ENCODE measurements around the gene AHDC1.

The AHDC1 gene

DNA sequence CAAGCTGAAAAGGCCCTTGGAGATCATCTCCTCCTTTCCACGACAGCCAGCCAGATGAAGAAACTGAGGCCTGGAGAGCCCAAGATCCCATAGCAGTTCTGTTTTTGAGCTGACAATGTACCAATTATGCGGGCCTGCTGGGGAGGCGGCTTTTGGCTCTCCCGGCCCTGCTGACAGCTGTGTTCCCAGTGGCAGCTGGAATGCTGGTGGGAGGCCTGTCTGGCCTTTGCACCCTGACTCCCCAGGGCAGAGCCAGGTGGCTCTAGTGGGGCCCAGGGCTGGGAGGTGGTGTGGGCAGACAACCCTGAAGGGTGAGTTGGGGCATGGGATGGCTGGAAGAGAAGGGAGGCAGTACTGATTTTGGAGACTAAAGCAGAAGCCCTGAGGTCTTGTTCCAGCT lies 83.3 kb downstream of the AHDC1 start:
- Mint-ChIP-seq H3K36me3 (no peaks in the 10 kb centered on the region), H3K9me3 (no peaks in the 10 kb centered on the region), H3K4me3 (peak overlapping the region; percentile 89), H3K4me1 (peaks cover 71% of the 10 kb centered on the region), H3K27ac (peak overlapping the region; percentile 97), H3K27me3 (no peaks in the 10 kb centered on the region)

- H3K36me3 Mint-ChIP-seq = no peaks in the 10 kb centered on the region
- peak overlapping the region; percentile 81 for H3K27ac Mint-ChIP-seq
- H3K4me1 Mint-ChIP-seq = peaks cover 63% of the 10 kb centered on the region
- no peaks in the 10 kb centered on the region for H3K9me3 Mint-ChIP-seq
- no peaks in the 10 kb centered on the region for H3K27me3 Mint-ChIP-seq
- no peak overlapping the region for H3K4me3 Mint-ChIP-seq
These were observed 84.3 kb downstream of the AHDC1 start for GRCh38 chr1:27519331-27520258.

GRCh38 chr1:27518808-27519207 lies 85.1 kb downstream of the AHDC1 start:
- H3K27ac Mint-ChIP-seq = no peak overlapping the region
- H3K4me3 Mint-ChIP-seq = no peak overlapping the region
- H3K4me1 Mint-ChIP-seq = peaks cover 55% of the 10 kb centered on the region
- H3K36me3 Mint-ChIP-seq = no peaks in the 10 kb centered on the region
- no peaks in the 10 kb centered on the region for H3K27me3 Mint-ChIP-seq
- no peaks in the 10 kb centered on the region for H3K9me3 Mint-ChIP-seq

GRCh38 chr1:27517907-27518718 lies 85.8 kb downstream of the AHDC1 start:
- peaks cover 50% of the 10 kb centered on the region for H3K4me1 Mint-ChIP-seq
- H3K36me3 Mint-ChIP-seq = no peaks in the 10 kb centered on the region
- no peak overlapping the region for H3K4me3 Mint-ChIP-seq
- no peaks in the 10 kb centered on the region for H3K27me3 Mint-ChIP-seq
- peak overlapping the region; percentile 44 for H3K27ac Mint-ChIP-seq
- H3K9me3 Mint-ChIP-seq = no peaks in the 10 kb centered on the region

- H3K4me1 Mint-ChIP-seq = peaks cover 42% of the 10 kb centered on the region
These were observed 86.6 kb downstream of the AHDC1 start for GRCh38 chr1:27517301-27517700.

GRCh38 chr1:27515626-27516025 lies 88.3 kb downstream of the AHDC1 start:
- no peaks in the 10 kb centered on the region for H3K27me3 Mint-ChIP-seq
- H3K27ac Mint-ChIP-seq = no peak overlapping the region
- H3K9me3 Mint-ChIP-seq = no peaks in the 10 kb centered on the region
- peaks cover 25% of the 10 kb centered on the region for H3K4me1 Mint-ChIP-seq
- H3K4me3 Mint-ChIP-seq = no peak overlapping the region
- H3K36me3 Mint-ChIP-seq = no peaks in the 10 kb centered on the region

More at GRCh38 chr1:27517301-27517700, 86.6 kb downstream of the AHDC1 start:
- Mint-ChIP-seq H3K9me3 (no peaks in the 10 kb centered on the region), H3K27me3 (no peaks in the 10 kb centered on the region), H3K4me3 (no peak overlapping the region), H3K27ac (peak overlapping the region; percentile 63), H3K36me3 (no peaks in the 10 kb centered on the region)

- no peaks in the 10 kb centered on the region for H3K36me3 Mint-ChIP-seq
- H3K27me3 Mint-ChIP-seq = no peaks in the 10 kb centered on the region
- peak overlapping the region; percentile 57 for H3K27ac Mint-ChIP-seq
- H3K9me3 Mint-ChIP-seq = no peaks in the 10 kb centered on the region
- no peak overlapping the region for H3K4me3 Mint-ChIP-seq
- peaks cover 16% of the 10 kb centered on the region for H3K4me1 Mint-ChIP-seq
These were observed 90.0 kb downstream of the AHDC1 start for GRCh38 chr1:27513958-27514357.

GRCh38 chr1:27513528-27513927 lies 90.4 kb downstream of the AHDC1 start:
- no peak overlapping the region for H3K4me3 Mint-ChIP-seq
- no peaks in the 10 kb centered on the region for H3K36me3 Mint-ChIP-seq
- H3K4me1 Mint-ChIP-seq = peaks cover 12% of the 10 kb centered on the region
- H3K27me3 Mint-ChIP-seq = no peaks in the 10 kb centered on the region
- H3K27ac Mint-ChIP-seq = peak overlapping the region; percentile 57
- H3K9me3 Mint-ChIP-seq = no peaks in the 10 kb centered on the region

DNA sequence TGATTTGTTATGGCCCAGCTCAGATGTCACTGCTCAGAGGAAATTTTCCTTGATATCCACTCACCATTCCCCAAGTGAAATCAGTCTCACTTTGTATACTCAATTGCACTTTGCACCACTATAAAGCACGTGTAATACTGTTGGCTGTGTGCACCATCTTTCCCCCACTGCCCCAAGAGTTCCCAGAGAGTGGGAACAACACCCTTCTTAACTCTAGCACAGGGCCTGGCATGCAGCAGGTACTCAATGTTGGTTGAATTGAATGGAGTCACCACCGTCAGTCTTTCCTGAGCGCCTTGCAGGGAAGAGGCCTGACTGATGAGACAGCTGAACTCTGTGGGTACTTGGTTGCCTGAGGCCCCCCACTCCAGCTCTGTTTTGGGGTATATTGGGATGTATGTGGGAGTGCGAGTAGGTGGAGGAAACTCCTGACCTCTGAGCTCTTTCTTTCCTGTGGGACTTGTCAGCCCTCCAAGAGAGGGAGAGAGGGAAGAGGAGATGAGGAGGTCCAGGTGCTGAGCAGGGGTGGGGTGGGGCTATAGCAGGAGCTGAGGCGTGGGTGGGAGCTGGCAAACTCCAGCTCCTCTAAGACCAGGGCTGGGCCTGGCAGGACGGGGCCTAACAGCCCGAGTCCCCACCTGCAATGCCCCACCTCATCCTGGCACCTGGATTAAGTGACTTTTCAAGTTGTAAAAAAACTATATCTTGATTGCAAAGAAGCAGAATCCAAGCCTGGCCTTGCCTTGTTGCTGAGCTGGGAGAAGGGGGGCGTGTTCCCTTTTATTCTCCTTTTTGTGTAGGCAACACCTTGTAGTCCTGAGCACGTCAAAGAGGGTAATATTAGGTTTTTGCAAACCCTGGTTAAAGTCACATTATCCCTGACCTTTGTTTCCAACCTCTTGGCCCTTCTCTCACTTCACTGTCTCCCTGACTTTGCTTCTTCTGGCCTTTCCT lies 94.5 kb downstream of the AHDC1 start:
- H3K9me3 Mint-ChIP-seq = no peaks in the 10 kb centered on the region
- H3K27me3 Mint-ChIP-seq = no peaks in the 10 kb centered on the region
- no peak overlapping the region for H3K4me3 Mint-ChIP-seq
- no peaks in the 10 kb centered on the region for H3K36me3 Mint-ChIP-seq
- H3K27ac Mint-ChIP-seq = no peak overlapping the region
- H3K4me1 Mint-ChIP-seq = no peaks in the 10 kb centered on the region

- Mint-ChIP-seq H3K36me3 (no peaks in the 10 kb centered on the region), H3K27me3 (no peaks in the 10 kb centered on the region), H3K4me3 (no peak overlapping the region), H3K27ac (no peak overlapping the region), H3K4me1 (no peaks in the 10 kb centered on the region), H3K9me3 (no peaks in the 10 kb centered on the region)
These were observed 95.8 kb downstream of the AHDC1 start for GRCh38 chr1:27507960-27508665.

DNA sequence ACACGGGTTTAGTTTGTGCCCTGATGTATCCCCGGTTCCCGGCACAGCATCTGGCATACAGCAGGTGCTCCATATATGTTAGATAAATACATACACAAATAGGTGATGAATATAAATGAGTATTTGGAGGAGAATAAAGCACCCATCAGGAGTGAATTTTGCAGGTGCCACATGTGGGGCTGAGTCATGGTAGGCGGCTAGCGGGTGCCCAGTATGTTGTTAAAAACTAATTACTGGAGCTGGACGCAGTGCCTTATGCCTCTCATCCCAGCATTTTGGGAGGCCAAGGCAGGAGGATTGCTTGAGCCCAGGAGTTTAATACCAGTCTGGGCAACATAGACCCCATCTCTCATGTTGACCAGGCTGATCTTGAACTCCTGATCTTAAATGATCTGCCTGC lies 97.2 kb downstream of the AHDC1 start:
- H3K27ac Mint-ChIP-seq = no peak overlapping the region
- no peaks in the 10 kb centered on the region for H3K36me3 Mint-ChIP-seq
- H3K27me3 Mint-ChIP-seq = no peaks in the 10 kb centered on the region
- H3K4me3 Mint-ChIP-seq = no peak overlapping the region
- H3K9me3 Mint-ChIP-seq = no peaks in the 10 kb centered on the region
- H3K4me1 Mint-ChIP-seq = no peaks in the 10 kb centered on the region

GRCh38 chr1:27505420-27505680 lies 98.6 kb downstream of the AHDC1 start:
- no peaks in the 10 kb centered on the region for H3K27me3 Mint-ChIP-seq
- H3K27ac Mint-ChIP-seq = no peak overlapping the region
- no peaks in the 10 kb centered on the region for H3K4me1 Mint-ChIP-seq
- no peak overlapping the region for H3K4me3 Mint-ChIP-seq
- H3K9me3 Mint-ChIP-seq = no peaks in the 10 kb centered on the region
- no peaks in the 10 kb centered on the region for H3K36me3 Mint-ChIP-seq

GRCh38 chr1:27504588-27505419 lies 99.1 kb downstream of the AHDC1 start:
- no peaks in the 10 kb centered on the region for H3K27me3 Mint-ChIP-seq
- no peaks in the 10 kb centered on the region for H3K4me1 Mint-ChIP-seq
- no peak overlapping the region for H3K27ac Mint-ChIP-seq
- H3K4me3 Mint-ChIP-seq = no peak overlapping the region
- no peaks in the 10 kb centered on the region for H3K36me3 Mint-ChIP-seq
- H3K9me3 Mint-ChIP-seq = no peaks in the 10 kb centered on the region

DNA sequence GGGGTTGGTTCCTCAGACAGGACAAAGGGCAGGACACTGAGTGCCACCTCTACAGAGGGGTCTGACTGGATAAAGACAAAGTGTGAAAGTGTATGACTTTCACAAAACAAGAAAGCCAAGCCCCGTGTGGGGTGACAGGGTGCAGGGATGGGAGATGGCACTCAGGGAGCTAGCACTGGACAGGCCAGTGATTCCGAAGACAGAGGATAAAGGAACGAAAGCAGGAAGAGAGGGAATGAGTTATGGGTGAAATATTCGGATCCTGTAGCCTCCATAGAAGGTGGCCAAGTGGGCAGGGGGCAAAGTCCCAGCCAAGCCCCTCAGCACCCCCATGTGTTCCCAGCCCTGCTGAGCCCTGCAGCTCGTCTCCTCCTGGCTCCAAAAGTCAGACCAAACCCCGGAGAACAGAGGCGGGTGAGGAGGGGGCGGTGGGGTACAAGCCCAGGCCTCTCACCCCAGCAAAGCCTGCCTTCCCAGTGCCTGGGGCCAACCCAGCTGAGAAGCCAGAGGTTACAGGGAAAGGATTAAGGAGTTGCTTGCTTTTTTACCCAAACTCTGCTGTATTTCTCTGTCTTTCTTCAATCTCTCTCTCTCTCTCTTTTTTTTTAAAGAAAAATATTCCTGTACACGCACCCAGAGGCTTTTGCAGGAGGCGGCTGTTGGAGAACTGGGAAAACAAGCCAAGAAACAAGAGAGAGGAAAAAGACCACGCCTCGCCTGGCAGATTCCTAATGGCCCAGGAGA lies 99.9 kb downstream of the AHDC1 start:
- H3K27me3 Mint-ChIP-seq = no peaks in the 10 kb centered on the region
- no peaks in the 10 kb centered on the region for H3K9me3 Mint-ChIP-seq
- no peaks in the 10 kb centered on the region for H3K4me1 Mint-ChIP-seq
- no peak overlapping the region for H3K27ac Mint-ChIP-seq
- no peak overlapping the region for H3K4me3 Mint-ChIP-seq
- H3K36me3 Mint-ChIP-seq = no peaks in the 10 kb centered on the region

All from activated naive CD4-positive, alpha-beta T cell treated with anti-CD3 and anti-CD28 coated beads, Interleukin-2, amount 50 U/mL, for 24 hours (primary cell).